ENCODE data around the gene ZNF213. TPM values are rescaled to one million over a fixed set of nuclear protein-coding genes. Genes with fewer than 3 reads are reported as not detected.

ZNF213 gene
- total and polyA plus RNA-seq, 10 donors = 2.4 to 11.4 (median 7.7) TPM

DNA sequence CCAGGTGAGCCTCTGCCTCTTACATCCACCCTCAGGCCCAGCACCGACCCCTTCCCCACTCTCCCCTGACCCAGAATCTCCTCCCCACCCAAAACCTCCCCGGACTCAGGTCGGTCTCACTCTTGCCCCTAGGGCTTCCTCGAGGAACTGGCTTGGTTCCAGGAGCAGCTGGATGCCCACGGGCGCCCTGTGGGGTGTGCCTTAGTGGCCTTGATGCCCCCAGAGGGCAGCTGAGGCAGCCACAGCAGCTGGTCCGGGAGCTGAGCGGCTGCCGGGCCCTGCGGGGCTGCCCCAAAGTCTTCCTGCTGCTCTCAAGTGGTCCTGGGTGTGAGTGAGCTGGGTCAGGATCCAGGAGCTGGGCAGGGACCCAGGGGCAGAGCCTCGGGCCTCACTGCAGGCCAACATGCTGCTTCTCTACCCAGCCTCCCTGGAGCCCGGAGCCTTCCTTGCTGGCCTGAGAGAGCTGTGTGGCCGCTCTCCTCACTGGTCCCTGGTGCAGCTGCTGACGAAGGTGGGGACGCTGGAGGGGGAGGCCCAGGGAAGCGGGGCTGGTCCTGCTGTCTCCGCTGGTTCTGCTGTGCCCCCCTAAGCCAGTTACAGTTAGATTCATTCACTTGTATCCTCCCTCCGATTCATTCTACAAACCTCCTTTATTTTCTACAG lies 9.6 kb downstream of the ZNF213 start:
- H3K4me1 ChIP-seq = peaks cover 0 to 38% (median 18%) of the 10 kb centered on the region in 6 donors
- peaks cover 0 to 38% (median 33%) of the 10 kb centered on the region in 6 donors for H3K36me3 ChIP-seq
- H3K27me3 ChIP-seq (replicated peaks in 1 of 7) = no peaks in the 10 kb centered on the region
- no peak for TF ChIP-seq POLR2AphosphoS5 (IDR thresholded peaks at IDR 0.05)
- no peak for TF ChIP-seq POLR2A (IDR thresholded peaks at IDR 0.05)
- TF ChIP-seq, protein P1, sequence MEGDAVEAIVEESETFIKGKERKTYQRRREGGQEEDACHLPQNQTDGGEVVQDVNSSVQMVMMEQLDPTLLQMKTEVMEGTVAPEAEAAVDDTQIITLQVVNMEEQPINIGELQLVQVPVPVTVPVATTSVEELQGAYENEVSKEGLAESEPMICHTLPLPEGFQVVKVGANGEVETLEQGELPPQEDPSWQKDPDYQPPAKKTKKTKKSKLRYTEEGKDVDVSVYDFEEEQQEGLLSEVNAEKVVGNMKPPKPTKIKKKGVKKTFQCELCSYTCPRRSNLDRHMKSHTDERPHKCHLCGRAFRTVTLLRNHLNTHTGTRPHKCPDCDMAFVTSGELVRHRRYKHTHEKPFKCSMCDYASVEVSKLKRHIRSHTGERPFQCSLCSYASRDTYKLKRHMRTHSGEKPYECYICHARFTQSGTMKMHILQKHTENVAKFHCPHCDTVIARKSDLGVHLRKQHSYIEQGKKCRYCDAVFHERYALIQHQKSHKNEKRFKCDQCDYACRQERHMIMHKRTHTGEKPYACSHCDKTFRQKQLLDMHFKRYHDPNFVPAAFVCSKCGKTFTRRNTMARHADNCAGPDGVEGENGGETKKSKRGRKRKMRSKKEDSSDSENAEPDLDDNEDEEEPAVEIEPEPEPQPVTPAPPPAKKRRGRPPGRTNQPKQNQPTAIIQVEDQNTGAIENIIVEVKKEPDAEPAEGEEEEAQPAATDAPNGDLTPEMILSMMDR (IDR thresholded peaks at IDR 0.05 in 8 of 11, conservative IDR thresholded peaks at IDR 0.05 in 3 of 11) = no peak
- peak overlapping the region in 1 of 8 donors; percentile 47 for H3K4me3 ChIP-seq
- 65 to 78% (median 71%) methylated on average over 17 to 18 of the region's 18 CpGs for WGBS, 5 donors
- DNase-seq = no peak
- intact Hi-C loops (cut with DNase I; ENCODE audit: low total_unique reads) = no loop called here
- H3K27ac ChIP-seq = peak overlapping the region in 7 of 8 donors; percentile 39 to 79 (median 66)
- no peaks in the 10 kb centered on the region for H3K9me3 ChIP-seq

GRCh38 chr16:3145151-3145550 lies 10.3 kb downstream of the ZNF213 start:
- Histone ChIP-seq H3K27ac (peak overlapping the region in 3 of 8 donors; percentile 71 to 79 (median 74)), H3K9me3 (no peaks in the 10 kb centered on the region), H3K36me3 (peaks cover 0 to 31% (median 27%) of the 10 kb centered on the region in 6 donors), H3K4me1 (peaks cover 0 to 45% (median 24%) of the 10 kb centered on the region in 6 donors), H3K4me3 (no peak overlapping the region), H3K27me3 (replicated peaks in 1 of 7) (no peaks in the 10 kb centered on the region)
- TF ChIP-seq, protein P1 (IDR thresholded peaks at IDR 0.05 in 8 of 11, conservative IDR thresholded peaks at IDR 0.05 in 3 of 11) = no peak
- no peak for TF ChIP-seq POLR2AphosphoS5 (IDR thresholded peaks at IDR 0.05)
- TF ChIP-seq POLR2A (IDR thresholded peaks at IDR 0.05) = no peak
- 66 to 89% (median 78%) methylated on average over 4 to 10 of the region's 10 CpGs for WGBS, 5 donors
- intact Hi-C loops (cut with DNase I; ENCODE audit: low total_unique reads) = no loop called here
- DNase-seq = peak; percentile 69

DNA sequence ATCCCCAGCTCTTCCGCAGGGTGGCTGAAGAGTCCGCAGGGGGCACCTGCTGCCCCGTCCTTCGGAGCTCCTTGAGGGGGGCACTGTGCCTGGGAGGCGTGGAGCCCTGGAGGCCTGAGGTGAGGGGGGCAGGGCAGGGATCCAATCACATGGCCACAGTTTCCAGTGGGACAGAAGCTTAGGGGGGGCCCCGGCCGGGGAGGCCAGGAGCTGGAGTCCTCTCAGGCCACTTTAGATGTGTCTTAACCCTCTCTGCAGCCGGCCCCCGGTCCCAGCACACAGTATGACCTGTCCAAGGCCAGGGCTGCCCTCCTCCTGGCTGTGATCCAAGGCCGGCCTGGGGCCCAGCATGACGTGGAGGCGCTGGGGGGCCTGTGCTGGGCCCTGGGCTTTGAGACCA lies 10.8 kb downstream of the ZNF213 start:
- Histone ChIP-seq H3K4me3 (no peak overlapping the region), H3K4me1 (peaks cover 0 to 50% (median 28%) of the 10 kb centered on the region in 6 donors), H3K36me3 (peaks cover 0 to 26% (median 23%) of the 10 kb centered on the region in 6 donors), H3K27ac (no peak overlapping the region), H3K27me3 (replicated peaks in 1 of 7) (peaks cover 0 to under 1% (median 0%) of the 10 kb centered on the region in 7 donors), H3K9me3 (no peaks in the 10 kb centered on the region)
- DNase-seq = peak; percentile 69
- TF ChIP-seq POLR2A (IDR thresholded peaks at IDR 0.05) (no peak), POLR2AphosphoS5 (IDR thresholded peaks at IDR 0.05) (no peak)
- TF ChIP-seq, protein P1 (IDR thresholded peaks at IDR 0.05 in 8 of 11, conservative IDR thresholded peaks at IDR 0.05 in 3 of 11) = no peak
- WGBS, 5 donors = 79 to 91% (median 84%) methylated on average over 2 to 12 of the region's 12 CpGs
- intact Hi-C loops (cut with DNase I; ENCODE audit: low total_unique reads) = no loop called here

- Histone ChIP-seq H3K27ac (no peak overlapping the region), H3K4me1 (peaks cover 6 to 66% (median 44%) of the 10 kb centered on the region in 6 donors), H3K27me3 (replicated peaks in 1 of 7) (peaks cover 0 to 16% (median 0%) of the 10 kb centered on the region in 7 donors), H3K9me3 (no peaks in the 10 kb centered on the region), H3K4me3 (no peak overlapping the region), H3K36me3 (peaks cover 0 to 11% (median 8%) of the 10 kb centered on the region in 6 donors)
- 83 to 94% (median 91%) methylated on average over 10 to 16 of the region's 16 CpGs for WGBS, 5 donors
- peak; percentile 70 for DNase-seq
- TF ChIP-seq POLR2A (IDR thresholded peaks at IDR 0.05) = no peak
- TF ChIP-seq, protein P1 (IDR thresholded peaks at IDR 0.05 in 8 of 11, conservative IDR thresholded peaks at IDR 0.05 in 3 of 11) = no peak
- no peak for TF ChIP-seq POLR2AphosphoS5 (IDR thresholded peaks at IDR 0.05)
- intact Hi-C loops (cut with DNase I; ENCODE audit: low total_unique reads) = no loop called here
These were observed 12.4 kb downstream of the ZNF213 start for GRCh38 chr16:3147046-3147756.
